Stimulated activated naive B cell treated with anti-CD40 and anti-IgM and Interleukin-4, amounts not matched to agents 10 μg/mL and 1 μg/mL and 100 μg/mL, for 72 hours (primary cell): ENCODE results near the gene ATP6V0E1.

ENCODE experiments used
- ATAC-seq, 2 donors: fragments of 150-1000 bp; cut with Tn5 transposase; replicated peaks; 2 replicates each; pipeline ENCODE4 v1.10.0; 2021; ENCODE audit warnings: moderate library complexity in 1 of 2
- DNase-seq: peaks from one replicate; pipeline ENCODE4 v3.0.0; 2021
- H3K27ac Mint-ChIP-seq: one replicate; pipeline ENCODE4 v1.8.0; 2022; ENCODE audit warnings: mild to moderate bottlenecking, mixed read lengths
- H3K27me3 Mint-ChIP-seq, 2 donors: one replicate each; pipeline ENCODE4 v1.8.0; 2022; ENCODE audit warnings: mixed read lengths in 2 of 2
- H3K36me3 Mint-ChIP-seq, 2 donors: one replicate each; pipeline ENCODE4 v1.8.0; 2022; ENCODE audit warnings: mixed read lengths in 2 of 2, mild to moderate bottlenecking in 1 of 2
- H3K4me1 Mint-ChIP-seq, 2 donors: one replicate each; pipeline ENCODE4 v1.8.0; 2022; ENCODE audit warnings: mixed read lengths in 2 of 2, mild to moderate bottlenecking in 1 of 2
- H3K4me3 Mint-ChIP-seq, 2 donors: one replicate each; pipeline ENCODE4 v1.8.0; 2022; ENCODE audit warnings: mild to moderate bottlenecking in 2 of 2, mixed read lengths in 2 of 2, moderate library complexity in 1 of 2
- H3K9me3 Mint-ChIP-seq, 2 donors: one replicate each; pipeline ENCODE4 v1.8.0; 2022; ENCODE audit warnings: mixed read lengths in 2 of 2, mild to moderate bottlenecking in 1 of 2

ATP6V0E1 gene

DNA sequence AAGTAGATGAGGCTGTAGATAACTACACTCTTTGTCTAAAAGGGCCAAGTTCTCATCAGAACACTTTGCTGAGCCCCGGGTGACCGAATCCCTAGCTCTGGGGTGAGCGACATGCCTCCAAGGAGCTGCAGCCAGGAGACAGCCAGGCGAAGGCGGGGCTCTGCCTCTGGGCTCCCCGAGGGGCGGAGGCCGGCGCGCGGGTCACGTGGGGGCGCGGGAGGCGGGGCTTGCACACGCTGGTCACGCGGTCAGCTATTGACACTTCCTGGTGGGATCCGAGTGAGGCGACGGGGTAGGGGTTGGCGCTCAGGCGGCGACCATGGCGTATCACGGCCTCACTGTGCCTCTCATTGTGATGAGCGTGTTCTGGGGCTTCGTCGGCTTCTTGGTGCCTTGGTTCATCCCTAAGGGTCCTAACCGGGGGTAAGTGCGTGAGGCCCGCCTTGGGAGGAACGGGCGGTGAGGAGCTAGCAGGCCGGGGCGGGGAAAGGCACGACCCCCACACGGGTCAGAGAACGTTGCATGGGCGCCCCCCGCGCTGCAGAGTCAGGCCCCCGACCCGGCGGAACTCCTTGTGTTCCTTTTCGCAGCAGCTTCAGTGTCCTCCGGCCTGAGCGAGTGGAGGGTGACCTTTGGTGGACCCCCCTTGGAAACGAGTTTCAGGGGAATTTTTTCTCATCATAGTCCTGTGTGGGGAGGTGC is at the start of gene ATP6V0E1:
ATP6V0E1 (plus strand) TSS at position 230 of the 702 bp plus-strand sequence; CDS start at position 320, 90 bp downstream.
- Mint-ChIP-seq H3K27ac (peak within 1 kb of the TSS; percentile 99), H3K36me3 (peaks cover 16 to 29% of the 10 kb centered on the region in 2 donors), H3K9me3 (no peaks in the 10 kb centered on the region), H3K4me3 (peak within 1 kb of the TSS; percentile 94 to 97), H3K27me3 (no peaks in the 10 kb centered on the region), H3K4me1 (peaks cover 15 to 35% of the 10 kb centered on the region in 2 donors)
- peak; percentile 89 to 93 for ATAC-seq
- peak; percentile 94 for DNase-seq

DNA sequence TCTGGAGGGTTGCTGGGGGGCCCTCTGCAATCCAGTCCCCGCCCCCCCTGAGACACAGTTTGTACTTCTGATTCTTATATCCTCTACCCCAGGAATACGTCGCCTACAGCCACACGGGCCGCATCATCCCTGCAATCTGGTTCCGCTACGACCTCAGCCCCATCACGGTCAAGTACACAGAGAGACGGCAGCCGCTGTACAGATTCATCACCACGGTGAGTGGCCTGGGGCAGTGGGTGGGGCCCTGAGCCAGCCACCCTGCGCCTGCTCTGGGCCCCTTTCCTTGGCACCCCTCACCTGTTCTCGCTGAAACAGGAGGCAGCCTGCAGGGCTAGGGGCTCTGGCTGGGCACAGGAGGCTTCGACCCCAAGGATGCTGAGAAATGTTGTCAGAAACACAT is 48.5 kb upstream of the ATP6V0E1 start:
- Mint-ChIP-seq H3K4me3 (no peak overlapping the region), H3K4me1 (peaks cover 18 to 20% of the 10 kb centered on the region in 2 donors), H3K9me3 (no peaks in the 10 kb centered on the region), H3K27ac (no peak overlapping the region), H3K36me3 (peaks cover 45 to 65% of the 10 kb centered on the region in 2 donors), H3K27me3 (no peaks in the 10 kb centered on the region)
- ATAC-seq (no peak), DNase-seq (no peak)

GRCh38 chr5:172936401-172936800 is 47.2 kb upstream of the ATP6V0E1 start:
- H3K9me3 Mint-ChIP-seq, result no peaks in the 10 kb centered on the region
- ATAC-seq (peak in 1 of 2 donors; percentile 28), DNase-seq (no peak)
- peaks cover 11 to 12% of the 10 kb centered on the region in 2 donors for H3K4me1 Mint-ChIP-seq
- H3K27me3 Mint-ChIP-seq, result no peaks in the 10 kb centered on the region
- H3K27ac Mint-ChIP-seq, result peak overlapping the region; percentile 31
- peaks cover 53 to 67% of the 10 kb centered on the region in 2 donors for H3K36me3 Mint-ChIP-seq
- no peak overlapping the region for H3K4me3 Mint-ChIP-seq

GRCh38 chr5:172939071-172939470 is 44.5 kb upstream of the ATP6V0E1 start:
- Mint-ChIP-seq H3K9me3 (no peaks in the 10 kb centered on the region), H3K4me3 (no peak overlapping the region), H3K27me3 (no peaks in the 10 kb centered on the region), H3K27ac (no peak overlapping the region), H3K36me3 (peaks cover 49 to 68% of the 10 kb centered on the region in 2 donors), H3K4me1 (peaks cover 0 to 4% of the 10 kb centered on the region in 2 donors)
- DNase-seq (no peak), ATAC-seq (peak in 1 of 2 donors; percentile 34)

- ATAC-seq (no peak), DNase-seq (no peak)
- H3K27me3 Mint-ChIP-seq, result no peaks in the 10 kb centered on the region
- peaks cover 0 to 4% of the 10 kb centered on the region in 2 donors for H3K4me1 Mint-ChIP-seq
- no peaks in the 10 kb centered on the region for H3K9me3 Mint-ChIP-seq
- H3K36me3 Mint-ChIP-seq, result peaks cover 48 to 67% of the 10 kb centered on the region in 2 donors
- H3K27ac Mint-ChIP-seq, result peak overlapping the region; percentile 51
- H3K4me3 Mint-ChIP-seq, result no peak overlapping the region
Observed at GRCh38 chr5:172939611-172940267, 43.8 kb upstream of the ATP6V0E1 start.

- H3K27ac Mint-ChIP-seq, result no peak overlapping the region
- H3K27me3 Mint-ChIP-seq, result no peaks in the 10 kb centered on the region
- peaks cover 45 to 65% of the 10 kb centered on the region in 2 donors for H3K36me3 Mint-ChIP-seq
- ATAC-seq (no peak), DNase-seq (no peak)
- peaks cover 0 to 4% of the 10 kb centered on the region in 2 donors for H3K4me1 Mint-ChIP-seq
- H3K9me3 Mint-ChIP-seq, result no peaks in the 10 kb centered on the region
- no peak overlapping the region for H3K4me3 Mint-ChIP-seq
Observed at GRCh38 chr5:172940268-172941066, 43.1 kb upstream of the ATP6V0E1 start.

- DNase-seq (no peak), ATAC-seq (no peak)
- no peaks in the 10 kb centered on the region for H3K9me3 Mint-ChIP-seq
- H3K4me1 Mint-ChIP-seq, result peaks cover 0 to 4% of the 10 kb centered on the region in 2 donors
- peak overlapping the region; percentile 66 for H3K27ac Mint-ChIP-seq
- H3K27me3 Mint-ChIP-seq, result no peaks in the 10 kb centered on the region
- H3K36me3 Mint-ChIP-seq, result peaks cover 41 to 63% of the 10 kb centered on the region in 2 donors
- H3K4me3 Mint-ChIP-seq, result no peak overlapping the region
Observed at GRCh38 chr5:172941067-172941516, 42.5 kb upstream of the ATP6V0E1 start.

DNA sequence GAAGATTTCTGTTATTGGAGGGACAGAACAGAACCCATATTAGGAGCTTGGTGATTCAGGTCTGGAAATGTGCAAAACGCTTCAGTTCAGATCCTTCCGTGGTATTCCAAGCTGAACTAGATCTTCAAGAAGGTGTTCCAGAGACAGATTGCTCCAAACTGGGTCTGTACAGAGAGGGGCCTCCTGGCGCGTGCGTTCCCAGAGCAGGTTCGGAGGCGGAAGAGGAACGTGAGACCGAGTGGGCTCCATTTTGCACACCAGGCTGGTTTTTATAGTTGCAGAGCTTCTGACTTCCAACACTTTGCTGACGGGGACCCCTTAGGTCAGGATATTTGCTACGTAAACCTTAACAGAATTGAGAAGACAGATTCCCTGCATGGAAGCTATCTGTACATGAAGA is 41.0 kb upstream of the ATP6V0E1 start:
- no peak overlapping the region for H3K27ac Mint-ChIP-seq
- no peaks in the 10 kb centered on the region for H3K27me3 Mint-ChIP-seq

GRCh38 chr5:172943283-172943841 is 40.2 kb upstream of the ATP6V0E1 start:
- no peak for ATAC-seq

More for the DNA sequence above, 41.0 kb upstream of the ATP6V0E1 start:
- no peak overlapping the region for H3K4me3 Mint-ChIP-seq
- H3K9me3 Mint-ChIP-seq, result no peaks in the 10 kb centered on the region
- peaks cover 39 to 60% of the 10 kb centered on the region in 2 donors for H3K36me3 Mint-ChIP-seq
- ATAC-seq (no peak), DNase-seq (no peak)
- H3K4me1 Mint-ChIP-seq, result peaks cover 2 to 3% of the 10 kb centered on the region in 2 donors

DNA sequence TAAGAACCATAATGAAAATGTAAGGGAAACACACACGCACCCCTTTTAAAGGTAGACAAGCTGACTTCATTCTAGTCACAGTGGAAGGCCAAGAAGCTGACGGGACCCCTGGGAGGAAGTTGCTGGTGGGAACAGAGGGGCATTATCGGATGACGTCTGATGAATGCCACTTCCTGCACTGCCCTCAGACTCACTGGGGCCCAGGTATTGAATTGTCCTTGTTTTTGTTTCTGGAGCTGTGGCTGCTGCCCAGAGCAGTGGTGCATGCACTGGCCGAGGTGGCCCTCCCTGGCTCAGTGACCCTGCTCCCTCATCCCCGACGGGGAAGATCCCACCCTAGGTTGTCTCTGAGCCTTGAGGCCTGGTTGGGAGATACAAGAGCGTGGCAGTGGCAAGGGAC is 39.7 kb upstream of the ATP6V0E1 start:
- Mint-ChIP-seq H3K27me3 (no peaks in the 10 kb centered on the region), H3K36me3 (peaks cover 38 to 63% of the 10 kb centered on the region in 2 donors), H3K27ac (peak overlapping the region; percentile 22), H3K4me3 (no peak overlapping the region), H3K9me3 (no peaks in the 10 kb centered on the region), H3K4me1 (peaks cover 9 to 10% of the 10 kb centered on the region in 2 donors)
- no peak for DNase-seq
- no peak for ATAC-seq

More at GRCh38 chr5:172943283-172943841, 40.2 kb upstream of the ATP6V0E1 start:
- no peak for DNase-seq
- H3K9me3 Mint-ChIP-seq, result no peaks in the 10 kb centered on the region
- no peaks in the 10 kb centered on the region for H3K27me3 Mint-ChIP-seq
- no peak overlapping the region for H3K4me3 Mint-ChIP-seq
- peak overlapping the region; percentile 52 for H3K27ac Mint-ChIP-seq
- peaks cover 9 to 10% of the 10 kb centered on the region in 2 donors for H3K4me1 Mint-ChIP-seq
- peaks cover 38 to 60% of the 10 kb centered on the region in 2 donors for H3K36me3 Mint-ChIP-seq

DNA sequence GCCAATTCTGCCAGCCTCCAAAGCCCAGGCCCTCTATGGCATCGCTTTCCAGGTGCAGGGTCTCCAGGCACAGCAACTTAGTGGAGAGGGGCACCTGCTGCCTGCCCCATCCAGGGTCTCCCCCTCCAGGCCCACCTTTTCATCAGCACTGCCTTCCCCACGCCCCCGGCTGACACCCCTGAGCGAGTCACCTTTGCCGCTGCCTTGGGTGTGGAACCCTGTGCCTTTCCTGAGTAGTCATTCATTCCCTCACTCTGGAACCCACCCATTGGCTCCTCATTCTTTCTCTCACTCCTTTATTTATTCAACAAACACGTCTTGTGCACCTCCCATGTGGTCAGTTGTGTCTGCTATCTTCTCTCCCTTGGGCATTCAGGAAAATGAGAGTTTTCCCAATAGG is 38.8 kb upstream of the ATP6V0E1 start:
- ATAC-seq (no peak), DNase-seq (no peak)
- Mint-ChIP-seq H3K27me3 (no peaks in the 10 kb centered on the region), H3K27ac (peak overlapping the region; percentile 15), H3K4me3 (no peak overlapping the region), H3K36me3 (peaks cover 32 to 61% of the 10 kb centered on the region in 2 donors), H3K9me3 (no peaks in the 10 kb centered on the region), H3K4me1 (peaks cover 9 to 10% of the 10 kb centered on the region in 2 donors)

DNA sequence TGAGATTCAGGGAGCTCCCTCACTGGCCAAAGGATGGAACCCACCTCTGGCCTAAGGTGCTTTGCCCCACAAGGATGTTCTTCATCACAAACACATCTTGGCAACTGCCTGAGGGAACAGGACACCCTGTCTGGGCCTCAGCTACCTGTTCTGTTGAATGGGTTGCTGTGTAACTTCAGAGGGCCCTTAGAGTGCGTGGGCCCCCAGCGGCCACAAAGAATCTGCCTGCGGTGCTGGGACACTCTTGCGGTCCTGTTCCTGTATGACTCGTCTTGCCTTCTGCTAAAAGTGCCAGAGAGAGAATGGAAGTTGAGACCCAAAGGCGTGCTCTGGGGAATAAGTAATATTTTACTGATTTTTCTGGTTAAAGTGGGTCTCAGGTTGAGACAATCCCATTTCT is 38.4 kb upstream of the ATP6V0E1 start:
- Mint-ChIP-seq H3K9me3 (no peaks in the 10 kb centered on the region), H3K4me3 (no peak overlapping the region), H3K4me1 (peaks cover 9 to 10% of the 10 kb centered on the region in 2 donors), H3K36me3 (peaks cover 31 to 60% of the 10 kb centered on the region in 2 donors), H3K27ac (no peak overlapping the region), H3K27me3 (no peaks in the 10 kb centered on the region)
- no peak for DNase-seq
- no peak for ATAC-seq

DNA sequence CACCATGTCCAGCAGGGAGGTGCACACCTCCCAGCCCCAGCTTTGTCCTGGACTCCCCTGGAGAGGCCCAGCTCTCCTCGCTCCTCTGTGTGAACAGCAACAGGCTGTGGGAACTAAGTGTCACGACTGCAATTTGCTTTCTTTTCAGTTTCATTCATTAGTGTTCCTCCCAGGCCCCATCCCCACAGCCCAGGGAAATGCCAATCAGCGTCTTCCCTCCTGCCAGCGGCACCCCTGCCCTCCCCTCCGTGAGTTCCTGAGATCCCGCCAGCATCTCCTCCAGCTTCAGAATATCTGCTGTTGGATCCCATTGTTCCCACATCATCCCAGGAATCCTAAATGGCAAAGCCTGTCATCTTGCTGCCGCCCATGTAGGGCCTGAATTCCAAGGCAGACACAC is 37.4 kb upstream of the ATP6V0E1 start:
- H3K4me3 Mint-ChIP-seq, result no peak overlapping the region
- peaks cover 9 to 10% of the 10 kb centered on the region in 2 donors for H3K4me1 Mint-ChIP-seq
- H3K27me3 Mint-ChIP-seq, result no peaks in the 10 kb centered on the region
- DNase-seq (no peak), ATAC-seq (no peak)
- peak overlapping the region; percentile 22 for H3K27ac Mint-ChIP-seq
- no peaks in the 10 kb centered on the region for H3K9me3 Mint-ChIP-seq
- peaks cover 28 to 62% of the 10 kb centered on the region in 2 donors for H3K36me3 Mint-ChIP-seq

GRCh38 chr5:172949426-172949825 is 34.1 kb upstream of the ATP6V0E1 start:
- no peak overlapping the region for H3K4me3 Mint-ChIP-seq
- H3K27me3 Mint-ChIP-seq, result no peaks in the 10 kb centered on the region
- H3K36me3 Mint-ChIP-seq, result peaks cover 22 to 58% of the 10 kb centered on the region in 2 donors
- DNase-seq (no peak), ATAC-seq (peak in 1 of 2 donors; percentile 40)
- no peak overlapping the region for H3K27ac Mint-ChIP-seq
- peaks cover 9 to 13% of the 10 kb centered on the region in 2 donors for H3K4me1 Mint-ChIP-seq
- no peaks in the 10 kb centered on the region for H3K9me3 Mint-ChIP-seq
